ENCODE data around the gene RNF212.
A peak's percentile ranks its signal among the peaks of the same experiment; 100 is the strongest.
"Not testable (repeated sequence)": the region's sequence is repeated elsewhere in the genome, so short reads cannot be mapped to it uniquely, and the experiment has no call there.

The RNF212 gene

DNA sequence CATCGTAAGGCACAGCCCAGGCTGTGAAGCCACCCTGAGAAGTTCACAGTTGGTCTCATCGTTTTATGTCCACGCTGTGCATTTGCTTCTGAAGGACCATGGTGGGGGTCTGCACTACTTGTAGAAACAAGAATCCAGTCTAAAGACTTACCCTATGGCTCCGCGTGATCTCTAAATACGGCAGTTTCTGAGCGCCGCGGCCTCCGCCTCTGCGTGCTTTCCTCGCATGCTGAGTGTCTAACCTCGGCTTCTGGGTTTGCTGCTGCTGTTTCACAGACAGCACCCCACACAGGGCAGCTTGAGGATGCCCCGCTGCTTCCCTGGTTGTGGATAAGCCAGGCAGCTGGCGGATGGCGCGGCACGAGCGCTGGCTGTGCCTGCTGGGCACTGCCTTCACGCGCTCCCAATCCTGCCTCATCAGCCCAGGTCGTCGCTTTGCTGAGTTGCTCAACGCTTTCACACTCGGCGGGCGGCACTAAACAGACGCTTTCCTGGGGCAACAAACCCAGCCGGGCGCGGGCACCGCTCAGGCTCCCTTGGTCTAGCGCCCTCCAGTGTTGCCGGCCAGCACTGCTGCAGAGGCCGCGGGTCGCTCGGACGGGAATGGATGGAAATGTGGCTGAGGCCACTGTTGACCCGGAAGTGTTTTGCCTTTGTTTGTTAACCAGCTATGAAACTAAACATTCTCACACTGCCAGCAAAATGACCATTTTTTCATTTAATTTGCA, 62.7 kb downstream of the RNF212 start:
- peaks cover 3 to 4% of the 10 kb centered on the region in 2 donors for H3K4me1 Mint-ChIP-seq (ENCODE audit: low read depth in 2 of 2)
- no peak overlapping the region for H3K4me3 Mint-ChIP-seq
- no peaks in the 10 kb centered on the region for H3K9me3 Mint-ChIP-seq
- no peak overlapping the region for H3K27ac Mint-ChIP-seq
- DNase-seq (no peak), ATAC-seq (replicated peaks) (no peak)
- peaks cover 2% of the 10 kb centered on the region for H3K36me3 Mint-ChIP-seq (ENCODE audit: insufficient read depth)
- peaks cover 38 to 59% of the 10 kb centered on the region in 2 donors for H3K27me3 Mint-ChIP-seq

DNA sequence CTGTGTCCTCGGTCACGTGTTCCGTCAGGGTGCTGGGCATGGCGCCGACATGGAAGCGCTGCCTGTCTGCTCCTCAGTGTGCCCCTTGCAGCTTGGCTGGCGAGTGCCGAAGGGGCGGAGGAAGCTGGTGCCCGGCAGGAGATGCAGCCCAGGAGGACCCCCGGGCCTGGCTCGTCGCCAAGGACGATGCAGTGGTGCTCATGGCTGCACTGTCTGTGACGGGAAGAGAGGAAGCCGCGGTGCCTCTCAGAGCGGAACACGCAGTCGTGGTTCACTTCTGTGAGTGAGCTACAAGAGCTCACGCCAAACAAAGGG, 63.8 kb downstream of the RNF212 start:
- Mint-ChIP-seq H3K9me3 (no peaks in the 10 kb centered on the region), H3K4me1 (ENCODE audit: low read depth in 2 of 2) (peaks cover 3 to 4% of the 10 kb centered on the region in 2 donors), H3K4me3 (no peak overlapping the region), H3K27me3 (peaks cover 49 to 70% of the 10 kb centered on the region in 2 donors), H3K36me3 (ENCODE audit: insufficient read depth) (no peaks in the 10 kb centered on the region), H3K27ac (no peak overlapping the region)
- DNase-seq (peak in 1 of 3 experiments; percentile 0), ATAC-seq (replicated peaks) (no peak)

DNA sequence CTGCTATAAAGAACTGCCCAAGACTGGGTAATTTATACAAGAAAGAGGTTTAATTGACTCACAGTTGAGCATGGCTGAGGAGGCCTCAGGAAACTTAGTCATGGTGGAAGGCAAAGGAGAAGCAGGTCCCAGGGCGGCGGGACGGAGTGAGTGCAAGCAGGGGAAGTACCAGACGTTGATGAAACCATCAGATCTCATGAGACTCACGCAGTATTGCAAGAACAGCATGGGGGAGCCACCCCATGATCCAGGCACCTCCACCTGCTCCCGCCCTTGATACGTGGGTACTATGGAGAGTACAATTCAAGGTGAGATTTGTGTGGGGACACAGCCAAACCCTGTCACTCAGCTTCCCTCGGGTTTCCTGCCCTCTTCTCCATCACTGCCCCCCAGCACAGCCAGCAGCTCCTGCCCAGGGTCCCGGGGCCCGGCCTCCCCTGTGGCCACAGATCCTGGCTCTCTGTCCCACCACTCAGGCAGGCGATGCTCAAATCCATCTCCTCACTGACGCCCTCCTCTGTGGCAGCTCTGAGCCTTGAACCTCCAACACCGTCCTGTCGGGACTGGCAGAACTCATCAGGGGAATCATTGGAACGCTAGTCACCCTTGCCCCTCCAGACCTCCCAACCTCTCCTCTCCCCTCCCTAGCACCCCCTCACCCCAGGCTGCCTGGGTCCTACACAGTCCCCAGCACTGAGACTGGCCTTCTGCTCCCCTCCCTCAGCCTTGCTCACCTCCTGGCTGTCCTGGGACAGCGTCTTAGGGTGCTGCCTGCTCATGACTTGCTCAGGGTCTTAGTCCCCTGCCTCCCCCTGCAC, 64.4 kb downstream of the RNF212 start:
- Mint-ChIP-seq H3K4me1 (ENCODE audit: low read depth in 2 of 2) (peaks cover 3 to 4% of the 10 kb centered on the region in 2 donors), H3K36me3 (ENCODE audit: insufficient read depth) (no peaks in the 10 kb centered on the region), H3K9me3 (no peaks in the 10 kb centered on the region), H3K27me3 (peaks cover 50 to 75% of the 10 kb centered on the region in 2 donors), H3K27ac (no peak overlapping the region), H3K4me3 (no peak overlapping the region)
- peak in 1 of 3 experiments; percentile 0 for DNase-seq
- ATAC-seq (replicated peaks): no peak

DNA sequence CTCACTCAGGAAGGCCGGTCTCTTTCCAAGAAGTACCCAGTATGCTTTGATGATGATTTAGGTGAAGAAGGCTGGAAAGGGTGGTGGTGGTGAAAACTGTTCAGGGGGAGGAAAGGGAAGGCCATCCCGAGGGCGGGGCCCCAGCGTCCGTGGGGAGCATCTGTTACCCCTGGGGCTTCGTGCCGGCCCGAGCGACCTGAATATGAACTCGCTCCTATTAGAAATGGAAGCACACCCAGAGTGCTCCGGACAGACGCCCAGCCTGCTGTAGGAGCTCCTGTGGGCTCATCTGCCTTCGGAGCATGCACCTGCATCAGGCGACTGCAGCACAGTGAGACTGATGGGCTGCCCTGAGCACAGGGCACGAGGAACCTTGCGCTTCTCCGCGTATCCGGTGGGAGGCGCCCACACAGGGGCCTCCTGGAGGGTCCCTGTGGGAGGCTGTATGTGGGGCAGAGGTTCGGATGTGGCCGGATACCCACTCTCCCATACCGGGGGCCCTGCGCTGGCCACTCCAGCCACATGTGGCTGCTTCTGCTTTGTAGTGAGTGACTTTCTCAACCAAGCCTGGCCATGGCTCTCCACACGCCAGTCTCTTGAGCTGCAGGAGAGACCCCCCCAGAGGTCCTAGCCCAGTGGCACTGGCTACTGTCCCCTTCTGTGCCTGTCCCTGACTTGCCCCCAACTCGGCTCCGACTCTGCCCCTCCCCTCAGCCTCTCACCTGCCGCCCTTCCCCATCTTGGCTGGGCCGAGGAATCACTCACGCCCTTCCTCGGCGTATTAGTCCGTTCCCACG, 65.2 kb downstream of the RNF212 start:
- no peak overlapping the region for H3K27ac Mint-ChIP-seq
- H3K9me3 Mint-ChIP-seq: no peaks in the 10 kb centered on the region
- no peaks in the 10 kb centered on the region for H3K36me3 Mint-ChIP-seq (ENCODE audit: insufficient read depth)
- peaks cover 50 to 80% of the 10 kb centered on the region in 2 donors for H3K27me3 Mint-ChIP-seq
- H3K4me1 Mint-ChIP-seq (ENCODE audit: low read depth in 2 of 2): peaks cover 3 to 4% of the 10 kb centered on the region in 2 donors
- DNase-seq (no peak), ATAC-seq (replicated peaks) (no peak)
- H3K4me3 Mint-ChIP-seq: no peak overlapping the region

DNA sequence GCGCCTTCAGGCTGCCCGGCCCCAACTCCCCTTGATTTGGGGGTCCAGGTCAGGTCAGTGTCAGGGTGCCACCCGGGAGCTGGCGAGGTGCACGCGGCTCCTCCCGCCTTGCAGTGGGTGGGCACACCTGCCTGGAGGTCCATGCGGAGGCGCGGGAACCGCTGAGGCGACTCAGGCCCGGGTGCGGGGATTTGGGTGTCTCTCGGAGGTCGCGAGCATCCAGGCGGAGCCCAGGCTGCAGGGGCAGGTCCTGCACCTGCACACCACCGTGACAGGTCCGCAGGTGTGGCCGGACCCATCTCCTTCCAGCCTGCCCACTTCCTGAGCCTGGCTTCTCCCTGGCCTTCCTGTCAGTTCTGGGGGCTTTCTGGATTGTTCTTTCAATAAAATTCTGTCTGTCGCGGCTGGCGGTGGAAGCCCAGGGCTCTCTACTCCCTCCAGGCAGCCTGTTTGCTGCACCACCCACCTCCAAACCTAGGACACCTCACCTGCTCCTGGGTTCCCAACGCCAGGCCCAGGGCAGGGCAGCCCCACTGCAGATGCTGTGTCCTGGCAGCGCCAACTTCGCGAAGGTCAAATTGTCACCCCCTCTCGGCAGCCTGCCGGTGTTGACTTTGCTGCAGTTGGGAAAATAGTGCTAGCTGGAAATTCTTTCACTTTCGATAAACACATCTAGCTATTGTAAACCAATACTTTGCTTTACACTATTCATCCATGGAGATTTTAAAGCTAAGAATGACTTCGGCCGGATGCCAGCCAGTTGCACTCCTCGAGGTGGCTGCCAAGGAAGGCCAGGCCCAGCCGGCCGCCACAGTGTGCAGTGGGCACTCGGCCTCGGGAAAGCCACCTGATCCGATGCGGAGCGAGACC, 66.0 kb downstream of the RNF212 start:
- no peaks in the 10 kb centered on the region for H3K36me3 Mint-ChIP-seq (ENCODE audit: insufficient read depth)
- H3K27me3 Mint-ChIP-seq: peaks cover 44 to 76% of the 10 kb centered on the region in 2 donors
- peaks cover 3 to 4% of the 10 kb centered on the region in 2 donors for H3K4me1 Mint-ChIP-seq (ENCODE audit: low read depth in 2 of 2)
- no peak for ATAC-seq (replicated peaks)
- no peak overlapping the region for H3K4me3 Mint-ChIP-seq
- peak overlapping the region in 1 of 2 donors; percentile 72 for H3K27ac Mint-ChIP-seq
- no peak for DNase-seq
- H3K9me3 Mint-ChIP-seq: no peaks in the 10 kb centered on the region

DNA sequence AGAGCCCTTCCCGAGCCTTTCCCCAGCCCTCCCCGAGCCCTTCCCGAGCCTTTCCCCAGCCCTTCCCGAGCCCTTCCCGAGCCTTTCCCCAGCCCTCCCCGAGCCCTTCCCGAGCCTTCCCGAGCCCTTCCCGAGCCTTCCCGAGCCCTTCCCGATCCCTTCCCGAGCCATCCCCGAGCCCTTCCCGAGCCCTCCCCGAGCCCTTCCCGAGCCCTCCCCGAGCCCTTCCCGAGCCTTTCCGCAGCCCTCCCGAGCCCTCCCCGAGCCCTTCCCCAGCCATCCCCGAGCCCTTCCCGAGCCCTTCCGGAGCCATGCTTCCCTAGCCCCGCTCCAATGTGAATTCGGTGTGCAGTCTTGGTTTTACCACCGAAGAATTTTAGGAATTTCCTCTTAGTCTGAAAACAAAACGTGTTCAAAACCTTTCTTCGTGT, 66.8 kb downstream of the RNF212 start:
- ATAC-seq (replicated peaks); DNase-seq; H3K36me3 Mint-ChIP-seq (ENCODE audit: insufficient read depth); H3K4me3 Mint-ChIP-seq; H3K4me1 Mint-ChIP-seq (ENCODE audit: low read depth in 2 of 2); H3K9me3 Mint-ChIP-seq: not testable (repeated sequence)
- peak overlapping the region in 1 of 2 donors; percentile 72 for H3K27ac Mint-ChIP-seq
- H3K27me3 Mint-ChIP-seq: peaks cover 44 to 68% of the 10 kb centered on the region in 2 donors

DNA sequence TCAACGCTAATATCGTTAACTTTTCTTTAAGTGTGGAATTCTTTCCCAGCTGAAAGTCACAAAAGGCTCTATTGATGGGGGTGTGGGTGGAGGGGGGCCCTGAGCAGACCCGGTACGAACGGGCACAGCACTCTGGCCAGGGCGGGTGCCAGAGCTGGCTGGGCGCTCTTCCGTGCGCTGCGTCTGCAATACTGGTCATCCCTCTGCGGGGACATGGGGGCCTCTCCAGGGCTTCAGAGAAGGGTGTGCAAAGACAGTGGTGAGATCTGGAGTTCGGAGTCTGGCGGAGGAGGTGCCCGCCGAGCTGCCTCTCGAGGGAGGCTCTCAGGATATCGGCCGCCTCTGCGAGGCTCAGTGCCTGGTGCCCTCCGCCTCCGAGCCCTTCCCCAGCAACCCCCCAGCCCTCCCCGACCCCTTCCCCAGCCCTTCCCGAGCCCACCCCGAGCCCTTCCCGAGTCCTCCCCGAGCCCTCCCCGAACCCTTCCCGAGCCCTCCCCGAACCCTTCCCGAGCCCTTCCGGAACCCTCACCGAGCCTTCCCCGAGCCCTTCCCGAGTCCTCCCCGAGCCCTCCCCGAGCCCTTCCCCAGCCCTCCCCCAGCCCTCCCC, 67.7 kb downstream of the RNF212 start:
- H3K4me1 Mint-ChIP-seq (ENCODE audit: low read depth in 2 of 2): peaks cover 3 to 4% of the 10 kb centered on the region in 2 donors
- no peaks in the 10 kb centered on the region for H3K9me3 Mint-ChIP-seq
- no peaks in the 10 kb centered on the region for H3K36me3 Mint-ChIP-seq (ENCODE audit: insufficient read depth)
- no peak for DNase-seq
- no peak overlapping the region for H3K4me3 Mint-ChIP-seq
- H3K27me3 Mint-ChIP-seq: peaks cover 44 to 64% of the 10 kb centered on the region in 2 donors
- no peak for ATAC-seq (replicated peaks)
- H3K27ac Mint-ChIP-seq: no peak overlapping the region

DNA sequence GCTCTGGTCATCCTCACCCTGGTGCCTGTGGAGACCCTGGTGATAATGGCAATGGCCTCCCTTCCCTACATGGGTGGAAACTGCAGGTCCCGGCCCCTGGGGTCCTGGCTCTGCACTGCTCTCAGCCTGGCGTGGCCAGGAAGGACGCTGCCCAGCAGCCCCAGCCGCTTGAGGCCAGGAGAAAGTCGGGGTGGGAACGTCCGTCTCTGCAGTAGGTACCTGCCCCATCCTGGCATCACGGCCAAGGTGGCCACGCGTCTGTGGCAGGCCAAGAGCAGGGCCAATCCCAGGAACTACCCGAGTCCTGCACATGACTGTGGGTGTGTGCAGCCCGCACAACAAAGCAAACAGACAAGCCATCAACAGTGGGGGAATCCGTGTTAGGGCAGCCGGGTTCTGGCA, 68.2 kb downstream of the RNF212 start:
- no peak for ATAC-seq (replicated peaks)
- no peak overlapping the region for H3K27ac Mint-ChIP-seq
- DNase-seq: no peak
- H3K4me3 Mint-ChIP-seq: no peak overlapping the region
- peaks cover 3 to 4% of the 10 kb centered on the region in 2 donors for H3K4me1 Mint-ChIP-seq (ENCODE audit: low read depth in 2 of 2)
- peaks cover 44 to 64% of the 10 kb centered on the region in 2 donors for H3K27me3 Mint-ChIP-seq
- no peaks in the 10 kb centered on the region for H3K36me3 Mint-ChIP-seq (ENCODE audit: insufficient read depth)
- H3K9me3 Mint-ChIP-seq: no peaks in the 10 kb centered on the region

DNA sequence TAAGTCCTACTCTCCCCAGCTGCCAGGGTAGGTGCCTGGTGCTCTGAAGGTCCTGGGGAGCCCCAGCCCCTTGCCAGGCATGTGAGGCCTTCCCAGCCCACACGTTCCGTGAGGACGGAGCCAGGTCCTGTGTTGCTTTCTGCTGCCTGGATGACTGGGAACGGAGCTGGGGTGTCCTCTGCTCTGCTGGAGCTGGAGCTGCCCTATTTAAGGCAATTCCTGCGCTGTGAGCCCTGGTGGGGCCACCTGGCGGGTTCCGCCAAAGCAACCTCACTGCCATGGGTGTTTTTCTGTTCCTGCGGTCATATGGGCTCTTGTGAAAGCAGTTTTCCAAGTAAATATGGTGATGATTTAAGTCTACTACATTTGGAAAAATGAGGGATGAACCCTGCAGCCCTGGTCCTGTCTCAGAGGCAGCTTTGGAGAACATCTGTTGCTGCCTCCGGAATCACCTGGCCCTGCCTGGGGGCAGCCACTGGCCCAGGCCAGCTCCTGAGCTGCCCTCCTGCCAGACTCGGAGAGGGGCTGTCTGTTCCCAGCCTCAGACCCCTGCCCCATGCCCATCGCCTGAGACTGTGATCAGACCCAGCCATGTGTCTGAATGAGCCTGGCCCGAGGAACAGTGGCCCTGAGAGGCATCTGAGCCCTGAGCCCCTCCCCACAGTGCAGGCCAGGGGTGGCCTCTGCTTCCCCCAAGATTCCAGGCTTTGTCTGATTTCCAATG, 68.7 kb downstream of the RNF212 start:
- Mint-ChIP-seq H3K36me3 (ENCODE audit: insufficient read depth) (no peaks in the 10 kb centered on the region), H3K9me3 (no peaks in the 10 kb centered on the region), H3K27me3 (peaks cover 43 to 59% of the 10 kb centered on the region in 2 donors), H3K4me3 (no peak overlapping the region), H3K4me1 (ENCODE audit: low read depth in 2 of 2) (peaks cover 3 to 4% of the 10 kb centered on the region in 2 donors), H3K27ac (no peak overlapping the region)
- ATAC-seq (replicated peaks): no peak
- DNase-seq: no peak

DNA sequence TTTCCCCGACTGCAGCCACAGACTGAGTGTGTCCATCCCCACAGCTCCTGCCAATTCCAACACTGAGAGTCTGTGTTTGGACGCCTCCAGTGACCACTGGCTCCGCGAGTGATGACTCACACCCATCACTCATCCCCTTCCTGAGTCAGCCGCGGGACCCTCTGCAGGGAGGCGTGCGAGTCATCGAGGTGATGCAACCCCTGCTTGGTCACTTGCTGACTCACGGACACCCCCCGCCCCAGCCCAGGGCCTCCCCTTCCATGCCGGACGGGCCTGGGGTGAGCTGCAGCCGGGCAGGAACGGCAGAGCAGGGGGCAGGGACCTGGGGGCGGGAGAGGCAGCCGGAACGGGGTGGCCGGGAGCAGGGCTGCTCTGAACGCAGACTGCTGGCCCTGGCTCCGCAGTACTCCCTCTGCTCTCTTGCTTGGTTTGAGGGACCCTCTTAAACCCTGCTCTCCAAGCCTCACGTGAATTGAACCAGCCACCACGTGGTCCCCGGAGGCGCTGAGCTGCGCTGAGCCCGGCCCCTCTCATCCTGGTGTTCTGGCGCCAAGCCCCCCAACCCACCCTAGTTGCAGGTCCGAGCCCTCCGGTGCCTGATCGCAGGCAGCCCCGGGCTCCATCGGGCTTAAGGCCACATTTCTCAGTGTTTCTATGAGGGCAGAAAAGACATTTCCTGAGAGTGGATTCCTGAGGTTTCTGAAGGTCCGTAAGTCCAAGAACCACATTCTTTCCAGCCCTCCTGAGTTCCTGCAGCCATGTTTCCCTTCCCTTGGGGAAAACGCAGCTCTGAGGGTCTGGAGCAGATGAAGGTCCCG, 69.5 kb downstream of the RNF212 start:
- DNase-seq (no peak), ATAC-seq (replicated peaks) (peak; percentile 14)
- no peaks in the 10 kb centered on the region for H3K36me3 Mint-ChIP-seq (ENCODE audit: insufficient read depth)
- no peak overlapping the region for H3K4me3 Mint-ChIP-seq
- peaks cover 3 to 4% of the 10 kb centered on the region in 2 donors for H3K4me1 Mint-ChIP-seq (ENCODE audit: low read depth in 2 of 2)
- no peak overlapping the region for H3K27ac Mint-ChIP-seq
- no peaks in the 10 kb centered on the region for H3K9me3 Mint-ChIP-seq
- H3K27me3 Mint-ChIP-seq: peaks cover 35 to 51% of the 10 kb centered on the region in 2 donors

DNA sequence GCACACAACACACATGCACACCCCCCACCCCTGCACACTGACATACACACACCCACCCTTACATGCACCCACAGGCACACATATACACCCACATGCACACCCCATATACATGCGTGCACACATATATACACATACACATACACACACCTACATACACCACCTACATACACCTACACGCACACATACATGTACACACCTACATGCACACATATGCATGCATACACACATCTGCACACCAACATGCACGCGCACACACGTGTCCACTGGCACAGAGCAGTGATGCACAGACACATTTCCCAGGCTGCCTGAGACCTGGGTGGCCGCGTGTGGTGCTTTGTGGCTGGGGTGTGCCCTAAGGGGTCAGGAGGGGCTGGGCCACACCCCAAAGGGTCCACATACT, 70.2 kb downstream of the RNF212 start:
- ATAC-seq (replicated peaks) (no peak), DNase-seq (no peak)
- Mint-ChIP-seq H3K4me1 (ENCODE audit: low read depth in 2 of 2) (peaks cover 3 to 4% of the 10 kb centered on the region in 2 donors), H3K4me3 (no peak overlapping the region), H3K36me3 (ENCODE audit: insufficient read depth) (no peaks in the 10 kb centered on the region), H3K27me3 (peaks cover 29 to 44% of the 10 kb centered on the region in 2 donors), H3K9me3 (no peaks in the 10 kb centered on the region), H3K27ac (no peak overlapping the region)
